ENCODE measurements around the gene AFF3.
"Not testable (repeated sequence)": the region's sequence is repeated elsewhere in the genome, so short reads cannot be mapped to it uniquely, and the experiment has no call there.

Gene AFF3

DNA sequence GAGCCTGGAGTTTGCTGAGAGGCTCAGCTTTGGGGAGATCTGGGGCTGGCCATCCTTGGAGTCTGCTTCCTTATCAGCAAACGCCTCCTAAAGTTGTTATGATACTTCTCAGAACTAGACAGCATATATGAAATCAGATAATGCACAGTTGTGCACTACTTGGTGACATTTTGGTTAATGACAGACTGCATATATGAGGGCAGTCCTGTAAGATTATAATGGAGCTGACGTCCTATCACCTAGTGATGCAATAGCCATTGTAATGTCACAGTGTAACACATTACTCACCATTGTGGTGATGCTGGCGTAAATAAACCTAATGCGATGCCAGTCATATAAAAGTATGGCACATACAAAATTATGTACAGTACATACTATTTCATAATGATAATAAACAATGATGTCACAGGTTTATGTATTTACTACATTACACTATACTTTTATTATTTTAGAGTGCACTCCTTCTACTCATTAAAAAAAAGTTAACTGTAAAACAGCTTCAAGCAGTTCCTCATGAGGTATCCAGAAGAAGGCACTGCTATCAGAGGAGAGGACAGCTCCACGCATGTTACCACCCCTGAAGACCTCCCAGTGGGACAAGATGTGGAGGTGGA, 354.5 kb downstream of the AFF3 start:
- no peak for DNase-seq (ENCODE audit: low read depth)

DNA sequence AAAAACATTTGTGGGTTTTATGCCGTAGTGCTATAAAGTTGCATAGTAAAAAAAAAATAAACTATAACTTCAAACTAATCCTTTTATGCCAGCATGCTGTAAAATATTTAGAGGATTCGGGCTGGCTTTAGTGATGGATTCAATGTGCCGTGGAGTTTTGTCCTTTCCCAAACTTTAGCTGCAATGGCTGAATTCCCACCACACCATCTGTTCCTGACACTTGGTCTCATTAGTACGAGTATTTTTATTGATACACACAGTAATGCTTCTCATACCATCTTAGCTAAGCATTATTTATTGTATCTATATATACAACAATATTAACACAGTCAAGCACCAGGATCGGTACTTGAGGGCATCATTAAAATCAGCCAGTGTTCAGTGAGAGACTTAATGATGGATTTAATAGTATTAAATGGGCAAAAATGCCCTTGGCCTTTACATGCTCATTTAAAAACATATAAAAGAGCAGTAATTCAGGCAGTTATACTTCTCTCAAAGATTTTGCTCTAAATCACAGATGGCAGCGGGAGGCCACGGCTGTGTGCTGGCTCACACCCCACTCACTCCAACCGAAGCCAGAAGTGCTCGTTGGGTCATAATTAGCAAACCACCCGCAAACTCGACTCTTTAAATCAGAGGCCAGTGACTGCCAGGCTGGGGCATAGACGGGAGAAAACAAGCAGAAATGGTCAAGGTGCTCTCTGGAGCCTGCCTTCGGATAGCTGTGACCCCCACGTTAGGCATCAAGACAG, 355.6 kb downstream of the AFF3 start:
- DNase-seq (ENCODE audit: low read depth), result no peak

DNA sequence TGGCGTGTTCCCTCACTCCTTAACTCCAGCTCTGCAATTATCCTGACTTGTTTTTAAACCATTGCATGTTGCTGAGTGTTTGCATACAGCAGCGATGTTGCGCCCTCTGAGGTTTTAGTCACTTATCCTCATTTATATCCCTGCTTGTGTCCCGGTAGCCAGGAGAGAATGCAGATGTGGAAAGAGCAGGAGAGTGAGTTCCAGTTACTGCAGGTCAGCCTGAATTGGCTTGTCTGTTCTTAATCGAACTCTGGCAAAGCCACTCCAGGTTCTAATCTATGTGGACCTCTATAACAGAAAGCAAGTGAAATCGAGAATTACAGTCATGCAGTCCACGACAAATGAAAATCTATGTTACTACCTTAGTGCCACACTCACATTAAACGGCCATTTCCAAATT, 357.4 kb downstream of the AFF3 start:
- no peak for DNase-seq (ENCODE audit: low read depth)

DNA sequence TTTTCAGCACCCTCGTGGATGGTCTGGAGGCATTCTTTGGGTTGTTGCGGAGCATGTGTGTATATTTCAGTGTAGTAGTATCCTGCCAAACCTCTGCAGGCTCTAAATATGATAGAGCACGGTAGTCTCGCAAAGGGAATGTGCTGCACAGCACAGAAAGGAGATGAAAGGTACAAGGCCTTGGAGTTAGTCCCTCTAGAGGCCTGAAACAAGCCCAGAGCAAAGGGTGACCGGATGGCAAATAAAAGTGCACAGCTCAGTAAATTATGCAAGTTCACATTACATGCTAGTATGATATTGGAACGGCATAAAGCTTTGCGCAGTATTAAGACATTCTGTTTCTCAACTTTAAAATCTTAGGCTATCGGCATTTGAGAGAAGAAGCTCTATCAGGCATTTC, 358.1 kb downstream of the AFF3 start:
- DNase-seq (ENCODE audit: low read depth), result no peak

DNA sequence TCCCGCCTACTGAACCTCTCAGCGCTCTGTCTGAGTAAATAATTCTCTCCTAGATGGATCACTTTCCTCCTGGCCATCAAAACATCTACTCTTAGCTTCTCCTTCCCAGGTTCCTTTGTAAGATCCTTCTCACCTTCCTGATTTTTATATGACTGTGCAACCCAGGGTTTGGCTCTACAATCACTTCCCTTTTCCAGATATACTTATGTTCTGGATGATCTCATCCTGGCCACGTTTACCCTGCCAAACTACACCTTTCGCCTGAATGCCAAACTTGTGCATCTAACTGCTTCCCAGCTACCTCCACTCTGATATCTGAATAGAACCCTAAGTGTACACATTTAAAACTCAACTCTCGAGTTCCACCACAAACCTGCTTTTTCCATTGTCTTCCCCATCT, 362.1 kb downstream of the AFF3 start:
- DNase-seq (ENCODE audit: low read depth), result no peak

DNA sequence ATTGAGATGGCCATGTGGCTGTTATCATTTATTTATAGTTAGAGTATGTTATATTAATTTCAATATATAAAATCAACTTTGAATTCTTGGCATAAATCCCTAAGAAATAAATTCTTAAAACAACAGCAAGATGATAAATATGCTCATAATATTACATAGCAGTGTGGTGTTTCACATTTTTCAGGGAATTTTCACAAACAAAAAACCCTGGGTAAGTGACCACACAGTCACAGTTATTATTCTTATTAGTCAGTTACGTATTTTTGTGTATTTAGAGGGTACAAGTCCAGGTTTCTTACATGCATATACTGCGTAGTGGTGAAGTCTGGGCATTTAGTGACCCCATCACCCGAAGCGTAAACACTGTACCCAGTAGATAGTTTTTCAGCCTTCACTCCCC, 363.1 kb downstream of the AFF3 start:
- DNase-seq (ENCODE audit: low read depth), result no peak

DNA sequence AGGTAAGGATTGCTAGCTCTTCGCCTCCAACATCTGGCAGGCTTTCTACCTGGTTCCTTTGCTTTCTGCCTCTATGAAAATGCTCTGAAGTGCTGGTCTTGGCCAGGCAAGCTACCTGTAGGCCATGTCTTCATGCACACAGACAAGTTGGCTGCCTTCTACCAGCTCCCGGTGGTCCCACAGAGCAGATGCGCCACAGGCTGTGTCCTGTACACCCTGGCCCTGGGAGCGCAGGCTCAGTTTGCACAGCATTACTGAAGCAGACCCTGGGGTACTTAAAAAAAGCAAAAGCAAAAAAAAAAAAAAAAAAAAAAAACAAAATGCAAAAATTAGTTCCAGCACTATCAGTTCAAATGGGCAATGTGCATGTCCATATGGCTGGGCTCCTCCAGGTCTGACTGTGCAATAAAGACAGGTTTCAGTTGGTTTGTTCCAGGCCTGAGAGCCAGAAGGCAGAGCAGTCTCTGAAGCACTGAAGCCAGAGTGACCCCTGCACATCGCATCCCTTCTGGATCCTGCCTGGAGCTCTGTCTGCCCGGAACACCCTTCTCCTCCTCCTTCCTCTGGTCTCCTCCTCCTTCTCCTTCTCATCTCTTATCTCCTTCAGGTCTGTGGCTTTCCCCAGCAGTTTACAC, 364.6 kb downstream of the AFF3 start:
- no peak for DNase-seq (ENCODE audit: low read depth)

DNA sequence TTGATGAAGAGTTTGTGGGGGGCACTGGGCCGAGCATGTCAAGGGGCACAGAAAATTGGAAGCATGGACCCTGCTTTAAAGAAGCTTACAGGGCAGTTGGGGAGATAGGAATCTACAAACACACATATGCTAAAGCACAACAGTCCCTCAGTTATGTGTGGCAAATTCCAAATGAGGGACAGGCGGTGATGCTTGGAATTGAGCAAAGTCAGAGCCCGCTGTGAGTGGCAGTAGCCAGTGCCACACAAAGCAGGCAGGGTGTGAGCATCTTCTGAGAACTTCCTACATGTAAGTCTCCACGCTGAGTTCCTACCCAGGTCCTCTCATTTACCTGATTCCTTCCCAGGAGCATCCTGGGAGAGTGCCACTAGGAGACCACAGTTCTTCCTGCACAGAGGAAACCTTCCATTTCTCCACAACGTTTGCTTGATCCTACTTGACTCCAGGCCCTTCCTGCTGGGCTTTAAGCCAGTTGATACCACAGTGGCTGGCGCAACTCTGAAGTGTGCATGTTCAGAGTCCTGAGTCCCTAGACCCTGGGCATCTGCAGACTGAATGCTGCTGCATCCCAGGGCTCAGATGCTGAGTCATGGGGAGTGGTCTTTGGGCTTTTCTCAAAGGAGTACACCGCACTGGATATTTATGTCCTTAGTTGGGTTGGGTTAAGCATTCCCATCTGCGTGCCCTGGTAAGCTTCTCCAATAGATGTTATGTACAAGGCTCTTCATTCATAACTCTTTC, 365.3 kb downstream of the AFF3 start:
- no peak for DNase-seq (ENCODE audit: low read depth)

DNA sequence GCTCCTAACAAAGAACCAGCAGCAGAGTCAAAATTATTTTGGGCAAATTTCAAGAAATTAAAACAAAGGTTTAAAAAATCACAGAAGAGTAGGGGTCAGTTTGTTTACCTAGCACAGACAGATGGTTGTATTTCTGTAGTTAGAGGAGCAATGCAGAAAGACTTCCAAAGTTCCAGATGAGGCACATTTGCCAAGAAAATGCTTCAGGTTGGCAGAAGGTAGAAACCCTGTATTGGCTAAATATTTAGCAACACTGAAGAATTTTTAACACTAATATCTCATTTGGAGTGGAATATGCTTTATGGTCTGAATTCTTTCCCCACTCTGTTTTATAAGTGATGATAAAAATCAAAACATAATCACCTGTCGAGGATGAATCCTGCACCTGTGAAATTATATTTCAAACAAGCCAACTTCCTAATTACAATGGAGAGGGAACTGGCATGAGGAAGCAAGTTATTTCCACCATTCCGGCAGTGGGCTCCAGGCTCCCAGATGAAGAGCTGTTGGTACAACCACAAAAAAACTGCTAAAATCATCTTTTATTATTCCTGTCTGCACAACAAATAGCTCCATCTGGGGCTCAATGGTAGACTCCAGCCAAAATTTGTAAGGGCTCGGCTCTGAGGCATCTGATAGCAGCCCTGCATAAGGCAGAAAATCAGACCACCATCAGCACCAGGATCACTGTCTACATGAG, 366.0 kb downstream of the AFF3 start:
- no peak for DNase-seq (ENCODE audit: low read depth)

DNA sequence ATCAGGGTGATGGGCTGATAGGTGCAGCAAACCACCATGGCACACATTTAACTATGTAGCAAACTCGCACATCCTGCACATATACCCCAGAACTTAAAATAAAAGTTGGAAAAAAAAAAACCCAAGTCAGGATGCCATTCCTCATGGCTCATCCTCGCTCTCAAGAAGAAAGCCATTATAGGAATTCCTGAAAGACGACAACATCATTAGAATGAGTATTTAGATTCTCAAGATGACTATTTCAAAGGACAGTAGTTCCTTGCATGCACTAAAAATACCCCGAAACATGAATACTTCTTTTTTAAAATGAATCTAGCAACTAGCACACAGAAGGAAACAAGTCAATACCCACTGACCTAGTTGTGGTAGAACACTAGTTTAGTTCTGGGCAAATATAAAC, 366.8 kb downstream of the AFF3 start:
- no peak for DNase-seq (ENCODE audit: low read depth)

DNA sequence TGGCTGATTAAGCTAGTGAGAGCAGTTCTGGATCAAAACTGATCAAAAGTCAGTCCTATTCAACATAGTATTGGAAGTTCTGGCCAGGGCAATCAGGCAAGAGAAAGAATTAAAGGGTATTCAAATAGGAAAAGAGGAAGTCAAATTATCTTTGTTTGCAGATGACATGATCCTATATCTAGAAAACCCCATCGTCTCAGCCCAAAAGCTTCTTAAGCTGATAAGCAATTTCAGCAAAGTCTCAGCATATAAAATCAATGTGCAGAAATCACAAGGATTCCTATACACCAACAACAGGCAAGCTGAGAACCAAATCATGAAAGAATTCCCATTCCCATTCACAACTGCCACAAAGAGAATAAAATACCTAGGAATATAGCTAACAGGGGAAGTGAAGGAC, 368.7 kb downstream of the AFF3 start:
- DNase-seq (ENCODE audit: low read depth), result not testable (repeated sequence)

DNA sequence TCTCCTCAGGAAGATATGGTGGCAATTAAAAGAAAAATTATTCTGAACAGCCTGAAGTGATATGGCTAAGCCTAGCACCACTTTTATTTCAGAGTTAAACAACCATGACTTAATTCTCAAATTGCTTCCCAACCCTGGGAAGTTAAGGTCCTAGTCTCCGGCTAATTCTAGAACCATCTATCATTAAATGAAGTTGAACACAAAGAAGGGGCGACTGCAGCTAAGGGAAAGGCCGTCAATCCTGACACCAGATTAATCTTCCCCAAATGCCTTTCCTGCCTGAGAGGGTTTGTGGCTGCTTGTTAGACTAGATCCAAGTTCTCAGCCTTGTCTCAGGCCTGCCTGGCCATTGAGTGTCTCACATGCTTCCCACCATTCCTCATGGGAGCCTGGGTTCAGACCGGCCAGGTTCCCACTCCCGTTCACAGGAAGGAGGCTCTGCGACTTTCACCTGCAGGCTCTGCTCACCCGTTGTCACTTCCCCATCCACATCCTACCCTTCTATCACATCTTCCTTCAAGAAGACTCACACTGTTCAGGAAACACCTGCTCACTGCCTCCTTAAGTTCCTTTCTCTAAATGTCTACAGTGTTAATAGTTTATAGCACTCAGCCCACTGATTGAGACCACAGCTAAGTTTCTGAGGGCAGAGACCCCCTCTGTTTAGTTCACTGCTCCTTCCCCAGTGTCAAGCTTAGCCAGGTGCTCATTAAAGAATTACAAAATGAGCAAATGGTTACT, 369.6 kb downstream of the AFF3 start:
- DNase-seq (ENCODE audit: low read depth), result no peak

DNA sequence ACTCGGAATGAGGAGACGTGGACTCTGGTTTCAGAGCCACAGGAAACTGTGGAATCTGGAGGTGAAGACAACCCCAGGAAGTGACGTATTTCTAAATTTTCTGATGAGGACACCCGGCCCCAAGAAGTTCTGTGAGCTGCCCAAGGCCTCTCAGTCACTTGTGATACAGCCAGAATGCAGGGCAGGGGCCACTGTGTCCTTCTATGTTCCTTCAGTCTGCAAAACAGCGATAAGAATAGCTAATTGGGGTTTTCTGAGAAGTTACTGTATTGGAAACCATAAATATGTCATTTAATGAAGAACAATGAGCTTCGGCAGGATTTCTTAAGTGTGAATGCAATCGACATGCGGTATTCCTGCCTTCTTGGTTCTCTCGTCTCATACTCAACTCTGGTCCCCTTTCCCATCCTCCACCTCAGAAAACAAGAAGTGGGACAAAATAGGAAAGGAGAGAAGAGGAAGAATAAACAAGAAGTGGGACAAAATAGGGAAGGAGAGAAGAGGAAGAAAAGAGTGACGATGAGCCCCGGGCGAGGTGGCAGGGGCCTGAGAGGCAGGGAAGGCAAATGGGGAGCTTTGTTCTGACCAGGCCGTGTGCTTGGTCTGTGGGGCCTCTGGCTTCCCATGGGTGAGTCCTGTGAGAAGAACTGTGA, 370.6 kb downstream of the AFF3 start:
- DNase-seq (ENCODE audit: low read depth), result no peak

DNA sequence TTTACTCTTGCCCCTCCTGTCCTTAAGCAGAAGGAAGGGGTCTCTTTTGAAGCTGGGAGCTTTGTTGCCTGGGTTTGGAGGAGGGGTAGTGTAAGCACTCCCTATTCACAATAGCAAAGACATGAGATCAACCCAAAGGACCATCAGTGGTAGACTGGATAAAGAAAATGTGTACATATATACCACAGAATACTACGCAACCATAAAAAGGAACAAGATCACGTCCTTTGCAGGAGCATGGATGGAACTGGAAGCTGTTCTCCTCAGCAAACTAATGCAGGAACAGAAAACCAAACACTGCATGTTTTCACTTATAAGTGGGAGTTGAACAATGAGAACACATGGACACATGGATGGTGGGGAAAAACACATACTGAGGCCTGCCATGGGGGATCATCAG, 371.5 kb downstream of the AFF3 start:
- no peak for DNase-seq (ENCODE audit: low read depth)

DNA sequence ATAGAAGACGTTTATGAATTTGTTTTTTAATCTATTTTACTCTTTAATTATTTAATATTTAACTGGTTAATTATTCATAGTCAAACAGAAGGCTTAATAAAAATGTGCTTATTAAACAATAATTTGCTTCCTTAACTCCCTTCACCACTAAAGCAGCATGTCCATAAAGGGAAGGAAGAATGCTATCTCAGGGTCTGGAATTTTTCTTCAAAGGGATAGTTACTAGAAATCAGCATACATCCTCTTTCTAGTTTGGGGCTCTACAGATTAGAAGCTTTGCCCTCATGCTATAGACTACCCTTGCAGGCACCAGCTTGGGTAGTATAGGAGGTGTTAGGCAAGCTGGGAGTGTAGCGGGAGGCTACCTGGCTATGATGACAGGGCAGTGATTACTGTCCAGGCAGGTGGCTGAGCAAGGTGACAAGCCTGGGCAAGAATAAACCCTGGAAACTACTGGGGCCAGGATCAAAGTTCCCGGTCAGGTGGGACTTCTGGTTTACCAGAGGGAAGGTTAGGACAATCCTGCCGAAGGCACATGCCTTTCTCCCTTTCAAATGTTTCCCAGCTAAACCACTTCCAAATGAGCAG, 376.6 kb downstream of the AFF3 start:
- no peak for DNase-seq (ENCODE audit: low read depth)

DNA sequence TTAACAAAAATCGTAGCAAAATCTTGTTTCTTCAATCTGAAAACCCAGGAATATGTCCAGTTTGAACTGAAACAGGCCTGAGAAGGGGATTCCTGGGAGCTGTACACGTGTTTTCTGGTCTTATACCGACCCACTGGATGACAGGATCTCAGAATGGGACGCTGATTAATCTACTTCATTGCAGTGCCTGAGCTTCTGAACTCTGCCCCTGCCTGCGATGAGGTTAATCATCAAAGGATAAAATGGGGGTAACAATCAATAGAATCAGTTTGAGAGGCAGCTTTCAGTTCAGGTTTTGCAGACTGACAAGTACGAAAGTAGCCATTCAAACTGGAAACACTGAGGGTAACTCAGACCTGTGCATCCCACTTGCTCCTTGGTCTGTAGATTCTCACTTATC, 378.6 kb downstream of the AFF3 start:
- no peak for DNase-seq (ENCODE audit: low read depth)

DNA sequence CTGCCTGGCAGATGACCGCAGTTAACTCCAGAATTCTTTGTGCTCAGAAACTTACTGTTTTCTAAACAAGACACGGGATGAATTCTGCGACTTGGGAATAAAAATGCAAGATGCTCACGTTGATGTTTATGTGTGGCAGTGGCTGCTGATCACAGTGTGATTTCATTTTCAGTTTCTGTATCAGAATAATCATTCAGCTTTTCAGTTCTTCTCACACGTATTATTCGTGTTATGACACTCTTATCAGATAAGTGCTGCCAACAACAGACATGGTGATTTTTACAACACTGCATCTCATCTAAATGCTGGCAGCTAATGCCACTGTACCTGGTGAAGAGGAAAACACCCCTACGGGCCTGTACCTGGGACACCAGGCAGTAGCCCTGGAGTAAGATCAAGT, 379.7 kb downstream of the AFF3 start:
- no peak for DNase-seq (ENCODE audit: low read depth)

DNA sequence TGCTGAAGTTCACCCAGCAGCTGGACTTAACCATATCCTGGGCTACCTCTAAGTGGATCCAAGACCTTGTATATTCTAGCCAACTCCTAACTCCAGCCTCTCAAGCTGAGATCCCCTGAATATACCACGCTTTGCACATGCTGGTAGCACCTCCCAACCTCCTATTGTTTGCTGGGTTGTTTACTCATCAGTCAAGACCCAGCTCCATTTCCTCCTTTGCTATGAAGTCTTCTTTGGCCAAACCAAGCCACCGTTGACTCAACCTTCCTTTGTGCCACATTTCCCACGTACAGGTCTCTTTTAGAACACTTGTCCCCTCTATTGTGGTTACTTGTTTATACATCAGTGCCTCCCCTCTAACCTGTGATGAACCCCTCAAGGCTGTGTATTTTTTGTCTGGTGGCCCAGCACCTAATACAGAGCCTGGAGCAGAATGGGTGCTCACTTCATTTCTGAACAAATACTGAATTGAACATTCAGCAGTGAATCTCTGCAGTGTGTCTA, 384.7 kb downstream of the AFF3 start:
- DNase-seq (ENCODE audit: low read depth), result no peak

DNA sequence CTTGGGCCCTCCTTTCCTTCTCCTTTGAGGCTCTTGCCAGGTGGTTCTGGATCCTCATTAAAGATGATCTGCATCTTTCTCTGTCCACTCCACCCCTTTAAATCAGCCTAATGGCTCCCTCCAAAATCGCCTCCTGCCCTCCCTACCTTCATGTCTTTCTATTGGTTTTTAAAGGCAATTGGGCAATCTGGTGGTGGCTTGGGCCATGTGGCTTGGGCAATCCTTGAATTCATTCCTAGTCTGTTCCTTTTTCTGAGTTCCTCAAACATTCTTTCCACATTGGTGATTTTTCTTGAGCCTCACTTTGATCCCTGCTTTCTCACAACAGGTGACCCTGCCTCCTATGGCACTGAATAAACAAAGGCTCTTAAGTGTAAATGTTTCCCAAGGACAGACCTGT, 386.3 kb downstream of the AFF3 start:
- no peak for DNase-seq (ENCODE audit: low read depth)

DNA sequence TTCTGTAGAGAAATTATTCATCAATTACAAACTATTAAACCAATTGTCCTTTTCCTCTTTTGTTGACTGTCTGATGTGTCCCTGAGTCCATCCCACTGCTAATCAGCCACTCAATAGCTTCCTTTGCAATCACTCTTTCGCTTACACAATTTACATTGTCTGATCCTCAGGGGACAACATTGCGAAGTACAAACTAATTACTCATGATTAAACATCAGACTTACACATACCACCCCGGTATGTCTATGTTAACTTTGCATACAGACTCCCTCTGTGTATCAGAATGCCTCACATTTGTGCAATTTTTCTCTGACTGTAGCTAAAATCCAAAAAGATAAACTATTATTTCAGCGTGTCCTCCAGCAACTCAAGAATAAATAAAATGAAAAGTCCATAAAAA, 388.2 kb downstream of the AFF3 start:
- no peak for DNase-seq (ENCODE audit: low read depth)
